ENCODE measurements around the gene FNDC3B.

- TF ChIP-seq, protein P1, sequence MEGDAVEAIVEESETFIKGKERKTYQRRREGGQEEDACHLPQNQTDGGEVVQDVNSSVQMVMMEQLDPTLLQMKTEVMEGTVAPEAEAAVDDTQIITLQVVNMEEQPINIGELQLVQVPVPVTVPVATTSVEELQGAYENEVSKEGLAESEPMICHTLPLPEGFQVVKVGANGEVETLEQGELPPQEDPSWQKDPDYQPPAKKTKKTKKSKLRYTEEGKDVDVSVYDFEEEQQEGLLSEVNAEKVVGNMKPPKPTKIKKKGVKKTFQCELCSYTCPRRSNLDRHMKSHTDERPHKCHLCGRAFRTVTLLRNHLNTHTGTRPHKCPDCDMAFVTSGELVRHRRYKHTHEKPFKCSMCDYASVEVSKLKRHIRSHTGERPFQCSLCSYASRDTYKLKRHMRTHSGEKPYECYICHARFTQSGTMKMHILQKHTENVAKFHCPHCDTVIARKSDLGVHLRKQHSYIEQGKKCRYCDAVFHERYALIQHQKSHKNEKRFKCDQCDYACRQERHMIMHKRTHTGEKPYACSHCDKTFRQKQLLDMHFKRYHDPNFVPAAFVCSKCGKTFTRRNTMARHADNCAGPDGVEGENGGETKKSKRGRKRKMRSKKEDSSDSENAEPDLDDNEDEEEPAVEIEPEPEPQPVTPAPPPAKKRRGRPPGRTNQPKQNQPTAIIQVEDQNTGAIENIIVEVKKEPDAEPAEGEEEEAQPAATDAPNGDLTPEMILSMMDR (conservative IDR thresholded peaks at IDR 0.05; ENCODE audit: low read length): no peak
- no peak for TF ChIP-seq EZH2phosphoT487 (IDR thresholded peaks at IDR 0.05; ENCODE audit: borderline replicate concordance)
These were observed 87.8 kb downstream of the FNDC3B start for GRCh38 chr3:172127141-172127540.

Measured in Loucy (cell line).